ENCODE results near the gene NFYC.
"Not testable (repeated sequence)": the region's sequence is repeated elsewhere in the genome, so short reads cannot be mapped to it uniquely, and the experiment has no call there.

The NFYC gene

GRCh38 chr1:40708750-40709099, 17.2 kb downstream of the NFYC start:
- DNase-seq = no peak

- peak; percentile 61 for DNase-seq
Measured at GRCh38 chr1:40709100-40709801, 17.7 kb downstream of the NFYC start.

- DNase-seq = no peak
Measured at GRCh38 chr1:40709802-40710278, 18.3 kb downstream of the NFYC start.

- no peak for DNase-seq
Measured at GRCh38 chr1:40710581-40711315, 19.2 kb downstream of the NFYC start.

- DNase-seq = no peak
Measured at GRCh38 chr1:40711465-40712404, 20.2 kb downstream of the NFYC start.

- no peak for DNase-seq
Measured at GRCh38 chr1:40712405-40712944, 21.0 kb downstream of the NFYC start.

GRCh38 chr1:40712997-40713396, 21.5 kb downstream of the NFYC start:
- DNase-seq = no peak

GRCh38 chr1:40715491-40716059, 24.1 kb downstream of the NFYC start:
- no peak for DNase-seq

GRCh38 chr1:40717065-40717464, 25.6 kb downstream of the NFYC start:
- no peak for DNase-seq

GRCh38 chr1:40717955-40718354, 26.5 kb downstream of the NFYC start:
- DNase-seq = no peak

GRCh38 chr1:40720493-40720892, 29.0 kb downstream of the NFYC start:
- DNase-seq = no peak

- no peak for DNase-seq
Measured at GRCh38 chr1:40722622-40723021, 31.1 kb downstream of the NFYC start.

- no peak for DNase-seq
Measured at GRCh38 chr1:40723196-40723955, 31.9 kb downstream of the NFYC start.

- DNase-seq = not testable (repeated sequence)
Measured at GRCh38 chr1:40727662-40728061, 36.2 kb downstream of the NFYC start.

GRCh38 chr1:40729316-40729862, 37.9 kb downstream of the NFYC start:
- DNase-seq = not testable (repeated sequence)

- no peak for DNase-seq
Measured at GRCh38 chr1:40732756-40733301, 41.3 kb downstream of the NFYC start.

- no peak for DNase-seq
Measured at GRCh38 chr1:40734882-40735628, 43.6 kb downstream of the NFYC start.

- DNase-seq = no peak
Measured at GRCh38 chr1:40736085-40736531, 44.6 kb downstream of the NFYC start.

- no peak for DNase-seq
Measured at GRCh38 chr1:40738831-40739230, 47.3 kb downstream of the NFYC start.

GRCh38 chr1:40739455-40740008, 48.0 kb downstream of the NFYC start:
- DNase-seq = no peak
